ENCODE results near the gene LRRFIP1.

Gene LRRFIP1

DNA sequence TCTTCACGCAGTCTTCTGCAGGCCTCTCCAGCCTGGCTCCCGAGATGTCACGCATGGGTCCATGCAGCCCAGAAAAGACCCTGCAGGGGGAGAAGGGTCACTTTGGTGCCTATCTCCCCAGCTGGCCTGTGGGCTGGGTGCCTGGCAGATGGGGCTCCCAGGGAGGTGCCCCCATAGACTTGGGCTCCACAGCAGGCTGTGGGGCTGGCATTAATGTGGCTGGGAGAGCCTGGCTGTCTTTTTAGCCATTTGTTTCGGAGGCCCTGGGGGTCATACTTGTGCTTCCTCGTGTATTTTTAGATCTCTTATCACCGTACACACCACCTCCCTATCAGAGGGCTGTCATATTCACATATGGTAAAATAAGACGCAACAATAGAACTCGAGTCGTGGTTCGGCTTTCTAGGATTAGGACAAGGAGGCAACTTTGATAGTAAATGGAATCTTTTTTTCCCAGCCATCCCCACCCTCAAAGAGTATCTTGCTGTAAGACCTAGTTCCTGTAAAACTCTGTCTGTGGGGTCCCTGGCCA lies 74.5 kb downstream of the LRRFIP1 start:
- peak; percentile 47 to 72 for DNase-seq
- no peak for TF ChIP-seq GATA1 (IDR thresholded peaks at IDR 0.05; ENCODE audit: low read depth, low read length)
- no peak for TF ChIP-seq POLR2A (IDR thresholded peaks at IDR 0.05; ENCODE audit: low read length)

DNA sequence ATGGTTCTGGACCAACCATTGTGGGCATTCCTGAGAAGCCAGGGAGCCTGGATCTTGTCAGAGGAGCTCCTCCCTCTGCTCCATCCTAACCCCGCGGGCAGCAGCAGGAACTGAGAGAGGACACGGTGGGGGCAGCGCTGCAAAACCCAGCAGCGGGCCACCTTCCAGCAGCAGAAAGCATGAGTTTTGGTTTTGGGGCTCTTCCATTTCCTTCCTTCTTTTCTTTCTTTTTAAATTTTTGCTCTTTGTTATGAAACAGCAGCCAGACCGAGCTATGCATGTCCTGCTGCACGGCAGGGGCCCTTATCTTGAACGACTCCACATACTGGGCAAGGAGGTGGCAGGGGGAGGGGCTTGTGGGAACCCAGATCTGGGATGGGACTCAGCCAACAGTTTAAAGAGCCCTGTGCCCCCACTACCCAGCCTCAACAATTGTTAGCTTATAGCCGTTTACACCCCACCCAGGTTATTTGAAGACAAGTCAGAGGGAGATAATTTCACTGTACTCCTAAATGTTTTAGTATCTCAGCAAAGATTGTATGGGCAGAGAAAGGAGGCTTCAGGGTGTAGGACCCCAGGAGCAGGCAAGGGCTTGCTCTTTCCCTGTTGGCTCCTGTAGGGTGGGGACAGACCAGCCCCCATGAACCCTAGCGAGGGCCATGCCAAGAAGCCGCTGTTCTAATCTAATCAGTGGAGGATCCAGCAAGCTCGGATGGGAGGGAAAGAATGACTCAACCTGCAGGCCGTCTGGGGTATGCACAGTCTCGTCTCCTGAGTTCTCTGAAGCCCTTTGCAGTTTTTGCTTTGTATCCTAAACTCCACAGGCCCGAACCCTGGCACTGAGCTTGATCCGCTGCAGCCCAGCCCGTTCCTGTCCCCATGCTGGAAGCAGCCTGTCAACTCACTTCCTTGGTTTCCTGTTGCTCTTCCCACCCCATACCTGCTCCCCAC lies 75.3 kb downstream of the LRRFIP1 start:
- DNase-seq, result peak; percentile 74 to 85
- no peak for TF ChIP-seq GATA1 (IDR thresholded peaks at IDR 0.05; ENCODE audit: low read depth, low read length)
- TF ChIP-seq POLR2A (IDR thresholded peaks at IDR 0.05; ENCODE audit: low read length), result peak; percentile 13

DNA sequence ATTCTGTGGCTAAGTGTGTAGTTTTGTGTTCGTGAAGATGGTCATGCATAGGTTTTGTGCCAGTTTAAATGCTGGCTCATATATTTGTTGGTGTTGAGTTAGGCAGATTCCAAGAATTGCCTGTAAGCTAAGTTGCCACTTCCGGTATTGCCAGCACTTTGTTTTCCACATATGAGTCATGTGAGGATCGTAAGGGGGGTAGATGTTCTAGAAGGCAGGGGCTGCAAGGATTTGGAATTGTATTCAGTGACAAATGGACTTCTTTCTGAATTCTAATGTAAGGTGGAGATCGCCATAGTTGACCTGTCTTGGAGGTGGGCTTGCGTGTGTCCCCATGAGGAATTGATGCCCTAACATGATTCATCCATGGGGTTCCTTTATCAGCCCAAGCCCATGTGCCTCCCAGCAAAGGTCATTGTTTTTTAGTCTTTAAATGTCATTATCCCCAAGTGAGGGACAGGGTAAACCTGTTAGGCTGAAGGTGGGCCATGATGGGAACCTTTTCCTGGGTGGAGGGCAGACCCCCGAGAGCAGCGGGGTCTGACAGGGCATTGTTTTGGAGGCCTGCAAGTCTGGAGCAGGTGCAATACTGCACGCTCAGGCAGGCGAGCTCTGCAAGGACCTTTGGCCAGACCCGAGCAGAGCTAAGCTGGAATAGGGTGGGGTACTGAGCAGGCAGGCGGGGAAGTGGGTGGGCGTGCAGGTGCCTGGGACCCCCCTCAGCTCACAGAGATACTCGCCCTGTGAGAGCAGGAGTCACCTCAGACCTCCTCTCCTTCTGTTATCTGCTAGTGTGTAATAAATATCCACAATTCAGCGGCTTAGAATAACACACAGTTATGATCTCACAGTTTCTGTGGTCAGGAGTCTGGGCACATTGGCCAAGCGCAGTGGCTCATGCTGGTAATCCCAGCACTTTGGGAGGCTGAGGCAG lies 77.4 kb downstream of the LRRFIP1 start:
- TF ChIP-seq GATA1 (IDR thresholded peaks at IDR 0.05; ENCODE audit: low read depth, low read length), result no peak
- no peak for TF ChIP-seq POLR2A (IDR thresholded peaks at IDR 0.05; ENCODE audit: low read length)
- peak in 1 of 2 experiments; percentile 17 for DNase-seq

GRCh38 chr2:237706257-237706656 lies 78.9 kb downstream of the LRRFIP1 start:
- no peak for TF ChIP-seq POLR2A (IDR thresholded peaks at IDR 0.05; ENCODE audit: low read length)
- no peak for TF ChIP-seq GATA1 (IDR thresholded peaks at IDR 0.05; ENCODE audit: low read depth, low read length)
- DNase-seq, result no peak

GRCh38 chr2:237708065-237708398 lies 80.6 kb downstream of the LRRFIP1 start:
- no peak for DNase-seq
- TF ChIP-seq GATA1 (IDR thresholded peaks at IDR 0.05; ENCODE audit: low read depth, low read length), result no peak
- no peak for TF ChIP-seq POLR2A (IDR thresholded peaks at IDR 0.05; ENCODE audit: low read length)

GRCh38 chr2:237708491-237708890 lies 81.1 kb downstream of the LRRFIP1 start:
- no peak for DNase-seq
- TF ChIP-seq GATA1 (IDR thresholded peaks at IDR 0.05; ENCODE audit: low read depth, low read length) (no peak), POLR2A (IDR thresholded peaks at IDR 0.05; ENCODE audit: low read length) (no peak)

GRCh38 chr2:237708961-237709360 lies 81.6 kb downstream of the LRRFIP1 start:
- no peak for DNase-seq
- no peak for TF ChIP-seq POLR2A (IDR thresholded peaks at IDR 0.05; ENCODE audit: low read length)
- TF ChIP-seq GATA1 (IDR thresholded peaks at IDR 0.05; ENCODE audit: low read depth, low read length), result no peak

- no peak for DNase-seq
These were observed 84.2 kb downstream of the LRRFIP1 start for GRCh38 chr2:237711458-237712150.

DNA sequence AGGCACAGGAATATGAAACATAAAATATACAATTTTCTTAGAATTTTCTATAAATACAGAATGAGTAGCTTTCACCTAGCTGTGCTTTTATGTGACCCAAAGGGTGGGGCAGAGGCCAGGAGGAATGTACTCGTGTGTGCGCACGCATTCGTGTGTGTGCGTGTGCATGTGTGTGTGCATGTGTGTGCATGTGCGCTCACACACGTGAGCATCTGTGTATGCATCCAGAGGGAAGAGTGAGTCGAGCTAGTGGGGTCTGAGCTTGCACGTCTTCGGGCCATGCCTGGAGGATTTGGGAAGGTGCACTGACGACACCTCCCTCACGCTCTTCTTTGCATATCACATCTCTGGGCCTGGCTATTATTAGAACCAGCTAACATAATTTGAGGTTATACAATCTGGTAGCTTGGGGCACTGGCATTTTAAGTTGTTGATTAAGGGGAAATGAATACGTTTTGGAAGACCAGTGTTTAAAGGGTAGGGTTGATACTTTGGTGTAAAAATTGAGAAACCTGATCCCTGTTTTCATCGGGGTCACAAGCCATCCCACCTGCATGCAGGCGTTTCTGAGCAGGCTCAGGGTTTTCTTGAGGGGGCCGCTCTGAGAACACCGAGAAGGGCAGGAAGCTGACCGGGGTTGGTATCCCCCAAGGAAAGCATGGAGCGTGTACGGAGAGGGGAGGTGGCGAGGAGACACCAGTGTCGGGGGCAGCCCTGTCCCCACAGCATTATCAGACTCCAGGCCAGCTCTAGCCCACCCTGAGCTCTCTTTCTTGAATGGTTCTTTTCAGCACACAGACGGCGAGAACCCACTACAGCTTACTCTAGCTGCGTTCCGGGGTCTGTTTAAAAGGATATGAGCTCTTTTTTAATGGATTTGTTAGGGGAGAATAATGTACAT lies 85.3 kb downstream of the LRRFIP1 start:
- DNase-seq, result no peak
- TF ChIP-seq GATA1 (IDR thresholded peaks at IDR 0.05; ENCODE audit: low read depth, low read length), result no peak
- TF ChIP-seq POLR2A (IDR thresholded peaks at IDR 0.05; ENCODE audit: low read length), result no peak

More at GRCh38 chr2:237711458-237712150, 84.2 kb downstream of the LRRFIP1 start:
- TF ChIP-seq POLR2A (IDR thresholded peaks at IDR 0.05; ENCODE audit: low read length), result no peak
- no peak for TF ChIP-seq GATA1 (IDR thresholded peaks at IDR 0.05; ENCODE audit: low read depth, low read length)

DNA sequence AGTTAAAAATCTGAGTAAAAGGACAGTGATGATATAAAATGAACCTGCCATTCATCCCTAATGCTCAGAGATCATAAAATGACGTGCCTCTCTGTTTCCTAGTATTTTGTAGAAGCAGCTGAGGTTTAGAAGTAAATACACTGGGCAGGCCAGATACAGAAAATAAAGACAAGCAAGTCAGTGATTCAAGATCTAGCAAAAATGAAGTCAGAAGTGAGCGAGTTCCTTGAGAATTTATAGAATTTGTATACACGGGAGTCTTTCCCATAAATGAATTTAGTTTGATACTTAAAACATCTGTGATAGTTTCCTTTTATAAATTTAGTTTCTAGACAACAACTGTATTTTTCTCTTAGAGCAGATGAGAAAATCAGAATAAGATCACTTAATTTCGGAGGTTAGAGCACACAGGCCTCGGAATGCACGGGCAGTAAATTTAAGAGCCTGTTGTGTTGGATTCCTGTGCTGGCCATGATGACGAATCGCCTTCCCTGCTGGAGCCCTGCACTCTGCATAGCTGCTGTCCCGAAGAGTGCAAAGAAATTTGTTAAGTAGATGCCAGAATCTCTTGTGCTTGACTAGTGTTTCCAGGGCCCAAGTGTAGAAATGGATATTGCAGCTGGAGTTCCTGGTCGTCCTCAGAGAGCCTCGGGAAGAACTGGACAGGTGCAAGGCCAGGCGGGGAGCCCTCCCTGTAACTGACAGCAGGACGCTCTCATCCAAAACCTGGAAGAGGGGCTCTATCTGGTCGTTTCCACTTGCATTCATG lies 87.5 kb downstream of the LRRFIP1 start:
- no peak for TF ChIP-seq GATA1 (IDR thresholded peaks at IDR 0.05; ENCODE audit: low read depth, low read length)
- TF ChIP-seq POLR2A (IDR thresholded peaks at IDR 0.05; ENCODE audit: low read length), result no peak
- no peak for DNase-seq

DNA sequence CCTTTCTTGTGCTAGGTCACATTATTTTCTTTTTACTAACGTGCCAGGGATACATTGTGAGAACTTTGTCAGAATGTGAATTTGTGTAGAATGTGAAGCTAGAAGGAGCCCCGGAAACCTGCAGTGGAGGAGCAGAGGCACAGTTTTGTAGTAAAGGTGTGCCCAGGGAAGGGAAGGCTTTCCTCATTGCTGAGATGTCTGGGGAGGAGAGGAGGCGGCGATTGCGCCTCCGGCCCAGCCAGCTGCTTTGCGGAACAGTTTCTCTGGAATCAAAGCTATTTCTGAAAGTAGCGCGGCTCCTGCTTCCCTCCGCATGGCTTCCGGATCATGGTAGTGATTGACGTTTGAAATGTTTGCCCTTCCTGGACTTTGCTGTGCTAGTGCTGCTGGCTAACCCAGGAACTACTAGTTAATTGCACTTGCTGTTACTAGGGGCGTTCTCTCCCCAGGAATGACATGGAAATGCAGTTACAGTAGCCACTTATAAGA lies 88.1 kb downstream of the LRRFIP1 start:
- DNase-seq, result no peak
- TF ChIP-seq POLR2A (IDR thresholded peaks at IDR 0.05; ENCODE audit: low read length) (no peak), GATA1 (IDR thresholded peaks at IDR 0.05; ENCODE audit: low read depth, low read length) (no peak)

DNA sequence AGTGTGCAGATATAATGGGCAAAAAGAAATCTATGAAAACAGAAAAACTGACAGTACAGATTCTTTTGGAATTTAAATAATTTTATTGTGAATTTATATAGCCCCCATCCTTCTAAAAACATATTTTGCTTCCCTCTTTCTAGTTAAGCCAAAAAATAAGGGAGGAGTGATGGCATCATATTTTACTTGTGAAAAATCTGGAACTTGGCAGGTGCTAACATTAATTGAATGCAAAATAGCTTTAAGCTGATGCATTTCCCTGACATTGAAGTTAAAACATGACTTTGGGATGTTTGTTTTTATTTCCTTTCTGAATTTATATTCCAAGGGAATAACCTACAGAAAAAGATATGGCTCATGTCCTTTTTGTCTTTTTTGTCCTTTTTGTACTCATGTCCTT lies 88.6 kb downstream of the LRRFIP1 start:
- TF ChIP-seq POLR2A (IDR thresholded peaks at IDR 0.05; ENCODE audit: low read length) (no peak), GATA1 (IDR thresholded peaks at IDR 0.05; ENCODE audit: low read depth, low read length) (no peak)
- no peak for DNase-seq
